ENCODE measurements around the gene RXFP2.
A peak's percentile ranks its signal among the peaks of the same experiment; 100 is the strongest.

The RXFP2 gene

GRCh38 chr13:31824705-31825517, 85.6 kb downstream of the RXFP2 start:
- DNase-seq (ENCODE audit: low read depth, low spot score): peak; percentile 32
- H3K4me3 ChIP-seq (ENCODE audit: low read depth, low read length): no peak overlapping the region
- TF ChIP-seq CTCF (IDR thresholded peaks at IDR 0.05; ENCODE audit: low read depth, low read length): no peak
- in situ Hi-C loops (cut with HindIII; ENCODE audit: low sequenced_read_pairs): no loop called here

- in situ Hi-C loops (cut with HindIII; ENCODE audit: low sequenced_read_pairs): no loop called here
- H3K4me3 ChIP-seq (ENCODE audit: low read depth, low read length): no peak overlapping the region
- DNase-seq (ENCODE audit: low read depth, low spot score): no peak
- TF ChIP-seq CTCF (IDR thresholded peaks at IDR 0.05; ENCODE audit: low read depth, low read length): no peak
Observed at GRCh38 chr13:31826521-31826920, 87.2 kb downstream of the RXFP2 start.

GRCh38 chr13:31827707-31828106, 88.4 kb downstream of the RXFP2 start:
- TF ChIP-seq CTCF (IDR thresholded peaks at IDR 0.05; ENCODE audit: low read depth, low read length): no peak
- no peak overlapping the region for H3K4me3 ChIP-seq (ENCODE audit: low read depth, low read length)
- no peak for DNase-seq (ENCODE audit: low read depth, low spot score)
- in situ Hi-C loops (cut with HindIII; ENCODE audit: low sequenced_read_pairs): no loop called here

GRCh38 chr13:31835932-31836331, 96.6 kb downstream of the RXFP2 start:
- in situ Hi-C loops (cut with HindIII; ENCODE audit: low sequenced_read_pairs): no loop called here
- no peak for TF ChIP-seq CTCF (IDR thresholded peaks at IDR 0.05; ENCODE audit: low read depth, low read length)
- peak; percentile 67 for DNase-seq (ENCODE audit: low read depth, low spot score)
- H3K4me3 ChIP-seq (ENCODE audit: low read depth, low read length): no peak overlapping the region

GRCh38 chr13:31843044-31843443, 103.7 kb downstream of the RXFP2 start:
- in situ Hi-C loops (cut with HindIII; ENCODE audit: low sequenced_read_pairs): no loop called here
- no peak for TF ChIP-seq CTCF (IDR thresholded peaks at IDR 0.05; ENCODE audit: low read depth, low read length)
- no peak for DNase-seq (ENCODE audit: low read depth, low spot score)
- H3K4me3 ChIP-seq (ENCODE audit: low read depth, low read length): no peak overlapping the region

GRCh38 chr13:31846182-31846938, 107.0 kb downstream of the RXFP2 start:
- TF ChIP-seq CTCF (IDR thresholded peaks at IDR 0.05; ENCODE audit: low read depth, low read length): no peak
- peak overlapping the region; percentile 51 for H3K4me3 ChIP-seq (ENCODE audit: low read depth, low read length)
- peak; percentile 87 for DNase-seq (ENCODE audit: low read depth, low spot score)
- in situ Hi-C loops (cut with HindIII; ENCODE audit: low sequenced_read_pairs): no loop called here

Measured in astrocyte of the spinal cord (primary cell).